Ectodermal cell (in vitro differentiated cells): ENCODE results near the gene CEP112.

Experiments used
- H3K27ac ChIP-seq: 2 replicates; pipeline ENCODE4 v1.7.0; 2013; ENCODE audit warnings: mild to moderate bottlenecking, low read depth, low read length; ENCODE audit not compliant: insufficient read depth, poor library complexity, severe bottlenecking
- H3K27me3 ChIP-seq: 2 replicates; pipeline ENCODE4 v1.7.0; 2013; ENCODE audit warnings: mild to moderate bottlenecking, low read length; ENCODE audit not compliant: insufficient read depth, control insufficient read depth, poor library complexity, severe bottlenecking
- H3K36me3 ChIP-seq: one replicate; pipeline ENCODE4 v1.7.0; 2013; ENCODE audit warnings: low read length; ENCODE audit not compliant: control insufficient read depth, insufficient read depth
- H3K4me1 ChIP-seq: one replicate; pipeline ENCODE4 v1.7.0; 2013; ENCODE audit warnings: low read length; ENCODE audit not compliant: control insufficient read depth, insufficient read depth
- H3K4me3 ChIP-seq: 2 replicates; pipeline ENCODE4 v1.7.0; 2013; ENCODE audit warnings: low read depth, low read length, control low read depth; ENCODE audit not compliant: insufficient read depth
- H3K9me3 ChIP-seq: 2 replicates; pipeline ENCODE4 v1.7.0; 2013; ENCODE audit warnings: mild to moderate bottlenecking, low read length, moderate library complexity; ENCODE audit not compliant: control insufficient read depth
- WGBS, 2 experiments: methylation state at CpG; one replicate each; pipeline ENCODE4 v1.1.7; 2013; ENCODE audit warnings: missing lambda C conversion rate in 2 of 2; 5-methylcytosine and 5-hydroxymethylcytosine counted together

Gene CEP112

DNA sequence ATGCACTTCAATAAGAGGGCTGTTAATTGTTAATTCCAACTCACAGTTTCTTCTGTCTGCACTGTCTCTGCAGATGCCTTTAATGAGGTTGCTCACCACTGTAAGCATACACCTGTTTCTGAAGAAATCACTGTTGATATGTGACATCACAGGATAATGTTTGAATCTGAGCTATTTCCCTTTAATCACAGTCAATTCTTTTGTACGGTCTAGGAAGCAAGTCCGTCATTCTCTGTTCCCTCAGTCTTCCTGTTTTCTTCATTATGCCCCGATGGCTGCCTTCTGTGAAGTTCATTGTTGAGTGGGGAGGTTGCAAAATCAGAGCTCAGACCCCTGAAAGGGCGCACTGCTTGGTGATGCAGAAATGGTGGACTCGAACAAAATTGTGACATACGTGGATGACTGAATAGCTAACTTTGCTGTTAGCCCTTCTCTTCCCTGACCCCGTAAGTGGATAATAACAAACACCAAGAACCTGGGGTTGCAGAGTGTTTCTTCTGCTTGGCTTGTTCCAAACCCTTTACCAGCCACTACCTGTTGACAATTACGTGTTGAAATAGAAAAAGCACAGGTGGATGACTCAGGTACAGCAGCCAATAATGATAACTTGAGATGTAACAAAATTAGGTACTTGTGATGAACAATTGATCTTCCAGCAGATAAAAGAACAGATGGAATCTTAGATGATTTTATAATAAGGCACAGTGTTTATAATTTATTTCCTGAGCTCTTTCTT is 558.6 kb downstream of the CEP112 start:
- no peak overlapping the region for H3K27ac ChIP-seq
- H3K27me3 ChIP-seq = no peaks in the 10 kb centered on the region
- H3K9me3 ChIP-seq = no peaks in the 10 kb centered on the region
- 94 to 97% methylated on average over 8 of the region's 8 CpGs for WGBS, 2 experiments
- peaks cover 6% of the 10 kb centered on the region for H3K4me1 ChIP-seq
- H3K36me3 ChIP-seq = no peaks in the 10 kb centered on the region
- H3K4me3 ChIP-seq = no peak overlapping the region

- H3K27ac ChIP-seq = no peak overlapping the region
- 98 to 100% methylated on average over 2 of the region's 2 CpGs for WGBS, 2 experiments
- no peaks in the 10 kb centered on the region for H3K36me3 ChIP-seq
- no peaks in the 10 kb centered on the region for H3K27me3 ChIP-seq
- H3K4me1 ChIP-seq = peaks cover 9% of the 10 kb centered on the region
- H3K9me3 ChIP-seq = no peaks in the 10 kb centered on the region
- no peak overlapping the region for H3K4me3 ChIP-seq
Observed at GRCh38 chr17:65630502-65630901, 561.4 kb downstream of the CEP112 start.

DNA sequence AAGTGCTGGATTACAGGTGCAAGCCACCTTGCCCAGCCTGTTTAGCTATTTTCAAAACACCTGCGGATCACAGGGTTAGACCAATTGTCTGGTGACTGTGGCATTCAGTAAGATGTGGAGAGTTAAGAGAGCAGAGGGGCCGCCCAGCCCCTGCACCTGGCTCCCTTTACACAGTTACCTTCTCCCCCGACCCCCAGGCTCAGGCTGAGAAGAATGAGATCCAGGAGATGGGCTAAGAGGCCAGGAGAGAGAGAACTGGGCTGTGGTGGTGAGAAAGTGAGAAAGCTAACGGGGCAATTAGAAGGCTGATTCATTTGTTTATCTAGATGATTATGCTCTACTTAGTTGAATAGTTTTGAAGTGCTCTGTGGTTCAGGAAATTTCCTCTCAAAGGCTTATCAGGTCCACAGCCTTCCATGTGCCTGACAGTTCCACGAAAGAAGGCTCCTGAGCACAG is 562.7 kb downstream of the CEP112 start:
- 90 to 93% methylated on average over 4 to 5 of the region's 5 CpGs for WGBS, 2 experiments
- Histone ChIP-seq H3K36me3 (no peaks in the 10 kb centered on the region), H3K9me3 (no peaks in the 10 kb centered on the region), H3K27ac (no peak overlapping the region), H3K27me3 (no peaks in the 10 kb centered on the region), H3K4me3 (no peak overlapping the region), H3K4me1 (peaks cover 9% of the 10 kb centered on the region)

DNA sequence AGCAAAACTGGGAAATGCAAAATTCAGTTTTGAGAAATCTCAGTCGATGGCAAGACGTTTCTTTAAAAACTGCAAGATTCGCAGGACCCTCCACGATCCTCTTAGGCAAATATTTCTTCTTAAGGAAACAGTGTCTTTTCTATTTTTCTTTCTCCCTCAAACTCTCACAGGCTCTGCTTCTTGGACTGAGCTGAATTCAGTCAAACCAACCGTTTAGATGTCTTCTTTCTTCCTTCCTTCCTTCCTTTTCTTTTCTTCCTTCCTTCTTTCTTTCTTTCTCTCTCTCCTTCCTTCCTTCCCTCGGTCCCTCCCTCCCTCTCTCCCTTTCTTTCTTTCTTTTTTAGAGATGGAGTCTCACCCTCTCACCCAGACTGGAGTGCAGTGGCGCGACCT is 563.3 kb downstream of the CEP112 start:
- Histone ChIP-seq H3K4me3 (no peak overlapping the region), H3K4me1 (peaks cover 9% of the 10 kb centered on the region), H3K36me3 (no peaks in the 10 kb centered on the region), H3K27me3 (no peaks in the 10 kb centered on the region), H3K9me3 (no peaks in the 10 kb centered on the region), H3K27ac (no peak overlapping the region)
- WGBS, 2 experiments = 83 to 84% methylated on average over 8 of the region's 8 CpGs

GRCh38 chr17:65627891-65628643 is 563.9 kb downstream of the CEP112 start:
- no peaks in the 10 kb centered on the region for H3K36me3 ChIP-seq
- H3K27ac ChIP-seq = no peak overlapping the region
- no peak overlapping the region for H3K4me3 ChIP-seq
- peaks cover 9% of the 10 kb centered on the region for H3K4me1 ChIP-seq
- WGBS, 2 experiments = 84 to 90% methylated on average over 14 to 17 of the region's 17 CpGs
- no peaks in the 10 kb centered on the region for H3K27me3 ChIP-seq
- no peaks in the 10 kb centered on the region for H3K9me3 ChIP-seq

DNA sequence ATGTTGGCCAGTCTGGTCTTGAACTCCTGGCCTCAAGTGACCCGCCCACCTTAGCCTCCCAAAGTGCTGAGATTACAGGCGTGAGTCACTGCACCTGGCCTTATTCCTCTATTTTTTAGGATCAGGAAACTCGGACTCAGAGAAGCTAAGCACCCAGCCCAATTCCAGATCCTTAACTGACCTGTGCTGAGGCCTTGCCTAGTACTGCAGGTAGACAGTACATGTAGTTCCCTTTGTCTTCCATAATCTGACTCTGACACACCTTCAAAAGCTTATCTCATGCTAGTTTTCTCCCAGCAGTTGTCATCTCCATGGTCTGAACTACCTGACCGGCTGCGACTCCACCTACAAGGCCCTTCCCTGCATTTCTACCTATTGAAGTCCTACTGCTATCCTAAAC is 564.8 kb downstream of the CEP112 start:
- 92 to 94% methylated on average over 5 of the region's 5 CpGs for WGBS, 2 experiments
- Histone ChIP-seq H3K9me3 (no peaks in the 10 kb centered on the region), H3K4me1 (peaks cover 9% of the 10 kb centered on the region), H3K36me3 (no peaks in the 10 kb centered on the region), H3K4me3 (no peak overlapping the region), H3K27me3 (no peaks in the 10 kb centered on the region), H3K27ac (no peak overlapping the region)

DNA sequence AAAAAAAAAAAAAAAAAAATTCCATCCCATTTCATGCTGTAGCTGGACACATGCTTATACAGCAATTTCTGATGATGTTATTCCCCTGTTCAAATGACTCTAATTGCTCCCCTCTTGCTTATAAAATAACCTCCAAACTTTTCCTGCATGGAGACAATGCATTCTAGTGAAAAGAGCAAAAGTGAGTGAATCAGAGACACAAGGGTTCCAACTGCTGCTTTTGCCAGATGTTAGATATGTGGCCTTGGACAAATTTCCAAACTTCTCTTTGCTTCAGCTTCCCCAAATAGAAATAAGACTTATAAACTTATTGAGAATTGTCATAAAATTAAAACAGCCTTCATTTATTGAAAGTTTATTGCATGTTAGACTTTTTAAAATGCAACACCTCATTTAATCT is 565.5 kb downstream of the CEP112 start:
- Histone ChIP-seq H3K4me3 (no peak overlapping the region), H3K4me1 (peaks cover 9% of the 10 kb centered on the region), H3K36me3 (no peaks in the 10 kb centered on the region), H3K27me3 (no peaks in the 10 kb centered on the region), H3K27ac (no peak overlapping the region), H3K9me3 (no peaks in the 10 kb centered on the region)

DNA sequence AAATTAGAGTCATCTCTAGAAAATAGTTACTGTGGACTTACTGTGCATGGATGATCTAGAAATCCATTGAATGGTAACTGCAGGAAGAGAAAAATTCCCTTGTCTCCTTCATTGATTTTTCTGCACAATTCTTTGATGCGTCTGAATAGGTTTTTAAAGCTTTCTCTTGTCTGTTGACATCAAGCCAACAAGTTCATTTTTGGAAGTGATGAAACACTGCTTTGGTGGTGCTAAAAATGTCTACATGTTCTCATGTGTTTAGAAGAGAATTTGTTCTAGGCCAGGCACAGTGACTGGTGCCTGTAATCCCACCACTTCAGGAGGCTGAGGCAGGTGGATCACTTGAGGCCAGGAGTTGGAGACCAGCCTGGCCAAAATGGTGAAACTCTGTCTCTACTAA is 573.4 kb downstream of the CEP112 start:
- H3K27ac ChIP-seq = no peak overlapping the region
- 95 to 97% methylated on average over 1 of the region's 1 CpG for WGBS, 2 experiments

GRCh38 chr17:65617496-65617895 is 574.4 kb downstream of the CEP112 start:
- H3K9me3 ChIP-seq = no peaks in the 10 kb centered on the region
- H3K4me1 ChIP-seq = no peaks in the 10 kb centered on the region
- H3K27me3 ChIP-seq = no peaks in the 10 kb centered on the region
- no peak overlapping the region for H3K4me3 ChIP-seq
- no peak overlapping the region for H3K27ac ChIP-seq
- WGBS, 2 experiments = 96 to 97% methylated on average over 11 of the region's 11 CpGs
- no peaks in the 10 kb centered on the region for H3K36me3 ChIP-seq

More for the DNA sequence above, 573.4 kb downstream of the CEP112 start:
- Histone ChIP-seq H3K27me3 (no peaks in the 10 kb centered on the region), H3K4me3 (no peak overlapping the region), H3K4me1 (no peaks in the 10 kb centered on the region), H3K36me3 (no peaks in the 10 kb centered on the region), H3K9me3 (no peaks in the 10 kb centered on the region)

GRCh38 chr17:65609749-65610148 is 582.2 kb downstream of the CEP112 start:
- H3K36me3 ChIP-seq = no peaks in the 10 kb centered on the region
- no peaks in the 10 kb centered on the region for H3K4me1 ChIP-seq
- no peaks in the 10 kb centered on the region for H3K27me3 ChIP-seq
- no peaks in the 10 kb centered on the region for H3K9me3 ChIP-seq
- no peak overlapping the region for H3K4me3 ChIP-seq
- H3K27ac ChIP-seq = no peak overlapping the region
- 81 to 98% methylated on average over 2 of the region's 2 CpGs for WGBS, 2 experiments
